22Rv1 (cell line): ENCODE data around the gene PPIP5K2.

Experiments used
- CTCF ChIP-seq: fragments of 450-650 bp; IDR thresholded peaks from 2 replicates; pipeline ENCODE4 v1.5.1; 2017; ENCODE audit warnings: mild to moderate bottlenecking
- ZFX ChIP-seq: fragments of 450-650 bp; IDR thresholded peaks from 2 replicates; pipeline ENCODE4 v1.6.1; 2017; ENCODE audit warnings: antibody characterized with exemption, borderline replicate concordance

DNA sequence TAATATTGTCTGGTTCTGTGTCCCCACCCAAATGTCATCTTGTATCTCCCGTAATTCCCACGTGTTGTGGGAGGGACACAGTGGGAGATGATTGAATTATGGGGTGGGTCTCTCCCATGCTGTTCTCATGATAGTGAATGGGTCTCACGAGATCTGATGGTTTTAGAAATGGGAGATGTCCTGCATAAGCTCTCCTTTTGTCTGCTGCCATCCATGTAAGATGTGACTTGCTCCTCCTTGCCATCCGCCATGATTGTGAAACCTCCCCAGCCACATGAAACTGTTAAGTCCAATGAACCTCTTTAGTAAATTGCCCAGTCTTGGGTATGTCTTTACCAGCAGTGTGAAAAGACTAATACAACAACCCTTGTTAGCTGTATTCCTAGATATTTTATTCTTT lies 44.7 kb upstream of the PPIP5K2 start:
- TF ChIP-seq CTCF (no peak), ZFX (no peak)
